NCI-H1048 (cell line): Measurements from ENCODE around the gene P4HA3.
"Not testable (repeated sequence)": the region's sequence is repeated elsewhere in the genome, so short reads cannot be mapped to it uniquely, and the experiment has no call there.

Experiments
- DNase-seq: peaks from one replicate; lab custom pipeline; 2025; lab: John Stamatoyannopoulos, UW

P4HA3 gene

DNA sequence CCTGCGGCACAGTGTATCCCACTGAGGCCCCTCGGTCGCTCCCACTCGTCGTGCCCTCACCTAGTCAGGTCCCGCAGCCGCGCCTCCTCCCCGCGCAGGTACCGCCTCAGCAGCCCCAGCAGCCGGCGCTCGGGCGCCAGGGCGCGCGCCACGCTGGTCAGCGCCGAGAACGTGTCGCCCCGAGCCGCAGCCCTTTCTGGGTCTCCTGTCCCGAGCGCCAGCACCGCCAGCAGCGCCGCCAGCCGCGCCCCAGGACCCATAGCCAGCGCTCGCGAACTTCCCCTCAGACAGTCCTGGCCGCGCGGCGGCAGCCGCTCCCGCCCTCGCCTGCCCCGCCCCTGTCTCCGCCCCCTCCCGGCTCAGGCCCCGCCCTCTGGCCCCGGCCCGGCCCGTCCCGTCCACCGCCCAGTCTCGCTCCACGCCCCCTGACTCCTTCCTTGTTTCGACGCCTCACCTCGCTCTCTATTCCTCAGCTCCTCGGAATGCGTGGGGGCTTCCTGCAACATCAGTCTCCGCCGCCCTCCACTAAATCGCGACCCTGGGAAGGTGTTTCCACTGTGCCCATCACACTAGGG lies at the start of gene P4HA3:
Gene P4HA3, minus strand, starts transcription at position 289 of the 575 bp plus-strand sequence. Its CDS starts 29 bp downstream, at position 260.
- DNase-seq, result no peak

- no peak for DNase-seq
Observed at GRCh38 chr11:74357449-74357848, 46.0 kb upstream of the P4HA3 start.

GRCh38 chr11:74355626-74356025 lies 44.2 kb upstream of the P4HA3 start:
- DNase-seq, result no peak

GRCh38 chr11:74354036-74354435 lies 42.6 kb upstream of the P4HA3 start:
- no peak for DNase-seq

DNA sequence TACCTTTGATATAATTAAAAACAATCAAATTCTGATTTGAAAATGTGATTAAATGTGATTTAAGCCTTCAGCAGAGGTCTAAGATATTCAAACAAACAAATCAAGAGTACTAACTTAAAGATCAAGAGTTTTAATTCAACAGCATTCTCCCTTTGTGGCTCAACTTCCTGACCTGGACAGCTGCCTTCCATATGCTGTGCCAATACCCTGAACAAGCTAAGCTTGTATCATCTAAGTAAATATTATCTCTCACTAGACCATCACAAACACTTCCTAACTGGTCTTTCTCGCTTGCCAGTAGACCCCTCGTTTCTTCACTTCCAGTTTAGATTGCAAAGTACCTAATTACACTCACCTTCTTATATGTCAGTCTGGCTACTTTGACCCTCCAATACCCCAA lies 35.9 kb upstream of the P4HA3 start:
- DNase-seq, result no peak

GRCh38 chr11:74345420-74345819 lies 34.0 kb upstream of the P4HA3 start:
- no peak for DNase-seq

- no peak for DNase-seq
Observed at GRCh38 chr11:74341921-74342320, 30.5 kb upstream of the P4HA3 start.

DNA sequence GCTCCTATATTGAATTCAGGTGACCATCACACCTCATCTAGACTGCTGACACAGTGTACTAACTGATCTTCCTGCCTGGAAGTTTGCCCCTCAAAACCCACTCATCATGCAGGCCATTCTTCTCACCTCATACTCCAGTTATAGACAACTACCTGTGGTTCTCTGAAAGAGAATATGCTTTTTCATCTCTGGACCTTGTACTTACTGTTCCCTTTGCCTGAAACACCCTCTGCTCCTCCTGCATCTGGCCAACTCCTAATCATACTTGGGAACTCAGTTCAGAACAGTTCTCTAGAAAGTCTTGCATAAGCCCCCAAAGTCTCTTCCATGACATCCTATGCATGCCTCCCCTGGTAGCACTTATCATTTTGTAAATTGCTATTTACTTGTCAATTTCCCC lies 28.2 kb upstream of the P4HA3 start:
- no peak for DNase-seq

DNA sequence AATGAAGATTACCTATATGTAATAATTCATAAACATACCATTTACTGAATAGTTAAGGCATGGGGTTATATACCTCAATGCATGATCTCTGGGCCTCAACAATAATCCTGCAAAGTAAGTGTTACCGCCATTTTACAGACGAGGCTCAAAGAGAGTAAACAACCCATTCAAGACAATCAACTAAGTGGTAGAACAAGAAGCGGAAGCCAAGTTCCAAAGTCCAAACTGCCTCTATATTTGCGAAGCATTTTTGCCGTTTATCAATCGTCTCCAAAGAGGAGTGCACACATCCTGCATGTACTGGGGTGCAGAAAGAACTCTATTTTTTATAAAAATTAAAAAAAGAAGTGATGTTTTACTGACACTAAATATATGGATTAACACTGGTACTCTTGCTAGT lies 27.5 kb upstream of the P4HA3 start:
- no peak for DNase-seq

DNA sequence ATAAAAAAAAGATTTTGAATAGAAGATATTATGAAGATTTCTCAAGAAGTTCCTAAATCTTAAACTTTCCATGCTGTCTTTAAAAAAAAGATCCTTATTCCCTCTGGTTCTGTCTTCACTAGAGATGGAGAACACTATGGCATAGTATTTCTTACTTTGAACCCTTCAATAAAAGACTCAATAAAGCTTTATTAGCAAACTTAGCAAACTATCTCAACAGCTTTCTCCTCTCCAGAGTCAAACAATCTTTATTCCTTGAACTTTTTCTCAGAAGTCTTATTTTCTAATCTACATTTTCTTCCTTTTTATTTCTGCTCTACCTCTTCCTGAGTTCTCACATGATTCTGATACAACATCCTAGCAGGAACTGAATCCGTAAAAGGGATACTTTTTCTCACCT lies 21.8 kb upstream of the P4HA3 start:
- DNase-seq, result no peak

GRCh38 chr11:74332291-74332690 lies 20.9 kb upstream of the P4HA3 start:
- DNase-seq, result no peak

DNA sequence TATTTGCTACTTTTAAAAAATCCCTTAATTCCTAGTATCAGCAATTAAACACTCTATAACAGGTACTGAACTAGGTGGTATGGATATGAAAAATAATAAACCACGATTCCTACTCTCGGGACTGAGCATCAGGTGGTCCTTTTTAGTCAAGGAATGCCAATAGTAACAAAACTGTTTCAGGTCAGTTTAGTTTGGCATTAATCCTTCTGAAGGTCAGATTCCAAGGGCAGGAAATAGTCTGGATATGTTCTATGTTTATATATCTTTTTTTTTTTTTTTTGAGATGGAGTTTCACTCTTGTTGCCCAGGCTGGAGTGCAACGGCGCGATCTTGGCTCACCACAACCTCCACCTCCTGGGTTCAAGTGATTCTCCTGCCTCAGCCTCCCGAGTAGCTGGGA lies 19.6 kb upstream of the P4HA3 start:
- DNase-seq, result not testable (repeated sequence)

DNA sequence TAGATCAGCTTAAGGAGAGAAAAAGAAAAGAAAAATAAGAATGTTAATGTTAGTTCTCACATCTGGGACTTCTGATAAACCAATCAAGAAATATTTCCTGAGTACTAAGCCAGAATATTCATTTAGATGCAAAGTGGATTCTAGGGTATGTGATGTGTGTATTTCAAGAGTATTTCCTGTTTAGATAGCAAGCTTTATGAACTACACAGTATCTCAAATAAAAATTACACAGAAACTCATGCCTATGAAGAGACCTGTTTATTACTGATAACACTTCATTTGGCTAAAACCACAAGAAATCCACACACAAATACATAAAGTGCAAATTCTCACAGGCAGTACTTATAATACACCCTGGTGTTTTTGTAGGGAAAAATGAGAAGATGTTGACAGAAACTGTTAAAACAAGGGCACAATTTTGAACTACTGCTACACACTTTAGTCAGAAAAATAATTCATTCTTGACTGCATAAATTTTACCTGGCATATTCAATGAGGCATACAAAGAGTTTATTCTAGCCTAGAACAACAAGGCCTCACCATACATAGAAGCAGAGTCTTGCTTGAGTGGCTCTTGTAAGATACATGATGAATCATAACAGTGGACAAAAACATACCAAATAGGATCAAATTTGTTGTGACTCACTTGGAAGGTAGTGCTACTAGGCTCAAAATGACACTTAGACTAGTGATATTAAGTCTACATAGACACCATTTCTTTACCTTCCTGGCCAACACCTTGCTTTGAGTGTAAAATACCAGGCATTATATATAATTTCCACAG lies 18.8 kb upstream of the P4HA3 start:
- no peak for DNase-seq

DNA sequence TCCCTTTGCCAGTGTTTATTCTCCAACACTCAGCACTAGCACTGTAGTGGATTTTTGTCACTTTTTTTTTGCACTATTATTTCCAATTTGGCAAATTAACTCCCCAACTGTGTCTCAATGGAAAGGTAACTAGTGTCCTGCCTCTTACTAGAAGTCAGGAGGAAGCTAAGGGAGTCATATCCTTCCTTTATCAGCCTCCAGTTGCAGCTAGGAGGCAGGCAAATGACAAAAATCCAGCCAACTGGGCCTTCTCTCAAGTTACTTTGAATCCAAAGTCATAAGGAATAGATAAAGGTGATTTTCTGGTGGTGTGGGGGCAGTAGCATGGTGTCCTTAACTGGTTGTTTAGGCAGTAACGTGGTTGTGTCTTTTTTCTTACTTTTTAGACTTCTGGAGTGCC lies 15.6 kb upstream of the P4HA3 start:
- no peak for DNase-seq

DNA sequence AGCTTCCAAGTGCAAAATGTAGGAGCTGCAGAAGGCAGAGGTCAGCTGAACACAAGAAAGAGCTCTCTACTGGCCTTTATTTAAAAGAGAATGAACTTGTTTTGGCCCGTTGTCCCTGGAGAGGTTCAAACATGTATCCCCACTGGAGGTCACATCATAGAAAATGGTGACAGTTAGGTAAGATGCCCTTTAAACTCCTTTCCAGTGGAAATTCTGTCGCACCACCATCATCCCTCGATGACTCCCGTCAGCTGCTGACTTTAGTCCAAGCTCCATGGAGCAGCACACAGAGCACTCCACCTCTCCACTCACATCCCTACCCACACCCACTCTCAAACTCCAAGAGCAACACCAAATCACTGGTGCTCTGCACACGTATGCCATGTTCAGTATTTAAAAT lies 15.2 kb upstream of the P4HA3 start:
- no peak for DNase-seq

DNA sequence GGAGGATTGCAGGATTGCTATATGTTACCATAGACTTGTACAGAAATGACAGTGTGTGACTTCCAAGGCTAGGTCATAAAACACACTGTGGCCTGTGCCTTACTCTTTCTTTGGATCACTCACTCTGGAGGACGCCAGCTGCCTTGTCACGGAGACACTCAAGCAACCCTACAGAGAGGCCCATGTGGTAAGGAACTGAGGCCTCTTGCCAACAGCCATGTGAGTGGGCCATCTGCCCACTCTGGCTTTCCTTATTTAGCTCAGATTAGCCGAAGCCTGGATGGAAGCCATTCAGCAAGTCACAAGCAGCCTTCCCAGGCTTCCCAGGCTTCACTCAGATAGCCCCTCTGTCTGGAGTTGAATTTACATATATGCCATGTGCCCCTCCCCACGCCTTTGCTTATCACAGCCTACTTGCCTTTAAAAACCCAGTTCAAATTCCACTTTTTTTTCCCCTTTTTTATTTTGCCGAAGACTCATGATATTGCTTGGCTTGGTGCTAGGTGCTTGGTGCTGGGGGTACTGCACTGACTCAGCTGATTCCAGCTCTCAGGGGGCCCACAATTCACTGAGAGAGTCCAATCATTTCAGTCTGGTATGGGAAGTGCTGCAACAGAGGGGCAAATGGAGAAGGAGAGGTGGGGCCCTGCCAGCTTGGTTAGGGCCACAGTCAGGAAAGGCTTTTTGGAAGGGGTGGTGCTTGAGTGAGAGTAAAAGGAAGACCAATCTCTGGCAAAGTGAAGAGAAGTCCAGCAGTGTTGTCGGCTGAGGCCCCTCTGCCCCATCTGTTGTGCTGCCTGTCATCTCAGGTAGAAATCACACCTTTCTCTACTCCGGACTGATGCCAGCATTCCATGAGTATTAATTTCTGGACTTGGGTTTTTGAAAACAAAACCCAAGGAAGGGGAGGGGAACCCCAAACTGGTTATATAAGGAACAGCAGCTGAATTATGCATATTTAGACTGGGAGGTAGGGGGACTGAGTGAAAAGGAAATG lies 14.5 kb upstream of the P4HA3 start:
- DNase-seq, result no peak

- no peak for DNase-seq
Observed at GRCh38 chr11:74322667-74323066, 11.2 kb upstream of the P4HA3 start.

DNA sequence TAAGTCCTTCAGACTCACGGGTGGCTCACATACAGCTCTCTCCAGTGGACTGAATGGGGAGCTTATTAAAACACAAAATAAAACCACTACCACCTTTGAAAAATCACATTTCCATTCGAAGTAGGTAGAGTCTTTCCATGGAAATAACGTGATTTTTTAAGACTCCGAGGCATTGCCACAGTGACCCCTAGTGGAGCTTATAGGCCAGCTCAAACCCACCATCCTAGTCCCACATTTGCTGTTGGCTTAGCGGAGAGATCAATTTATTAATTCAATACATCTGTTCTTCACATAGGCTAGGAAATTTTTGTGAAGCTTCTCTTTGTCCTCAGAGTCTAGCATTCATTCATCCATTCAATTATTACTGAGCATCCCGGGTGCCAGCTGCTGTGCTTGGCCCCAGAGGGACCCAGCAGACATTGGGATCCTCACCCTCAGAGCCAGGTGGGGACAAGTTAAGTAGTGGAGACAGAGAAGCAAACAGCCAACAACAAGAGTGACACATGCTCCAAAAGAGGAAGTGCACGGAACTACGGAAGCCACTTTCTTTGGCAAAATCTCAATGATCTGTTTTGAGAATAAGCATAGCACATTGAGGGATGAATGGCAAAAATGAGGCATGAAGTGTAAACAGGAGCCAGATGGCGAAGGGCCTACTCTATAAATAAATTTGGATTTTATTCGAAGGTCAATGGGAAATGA lies 10.2 kb upstream of the P4HA3 start:
- DNase-seq, result no peak

- no peak for DNase-seq
Observed at GRCh38 chr11:74320538-74320937, 9.1 kb upstream of the P4HA3 start.

GRCh38 chr11:74319139-74319816 lies 7.8 kb upstream of the P4HA3 start:
- no peak for DNase-seq

DNA sequence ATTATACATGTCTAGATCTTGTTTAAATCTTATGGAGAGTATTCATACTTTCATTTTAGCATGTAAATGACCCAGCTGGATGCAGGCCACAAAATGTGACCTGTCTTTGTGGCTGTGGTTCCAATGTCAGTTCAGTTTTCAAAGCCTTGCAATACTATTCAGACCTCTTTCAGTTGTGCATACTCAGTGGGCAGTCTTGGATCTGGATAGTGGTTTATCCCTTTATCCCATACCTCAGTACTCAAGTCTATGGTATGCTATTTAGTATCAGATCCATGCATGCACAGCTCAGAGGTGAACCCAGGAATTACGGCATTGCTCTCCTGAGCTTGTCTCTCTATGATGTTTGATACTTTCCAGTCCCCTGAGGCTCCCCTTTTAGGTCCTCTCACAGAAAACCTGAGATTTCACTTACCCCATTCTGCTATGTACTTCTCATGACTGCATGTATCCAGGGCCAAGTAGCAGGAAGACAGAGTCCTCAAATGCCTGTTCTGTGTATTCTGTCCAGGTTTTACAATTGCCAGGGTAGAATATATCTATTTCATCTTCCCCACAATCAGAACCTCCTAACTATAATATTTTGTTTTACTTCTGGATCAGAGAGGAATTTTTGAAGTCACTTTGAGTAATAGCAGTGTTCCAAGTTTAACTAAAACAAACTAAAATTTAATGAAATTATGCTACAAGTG lies 6.9 kb upstream of the P4HA3 start:
- no peak for DNase-seq
